ENCODE measurements around the gene AKAP10.
"Not testable (repeated sequence)": the region's sequence is repeated elsewhere in the genome, so short reads cannot be mapped to it uniquely, and the experiment has no call there.

The AKAP10 gene

GRCh38 chr17:19992803-19993713 lies 15.4 kb upstream of the AKAP10 start:
- ATAC-seq (replicated peaks): peak; percentile 98 to 99
- Mint-ChIP-seq H3K36me3 (no peaks in the 10 kb centered on the region), H3K4me3 (peak overlapping the region in 1 of 2 donors; percentile 68), H3K4me1 (peaks cover 2 to 9% of the 10 kb centered on the region in 2 donors), H3K27ac (no peak overlapping the region), H3K27me3 (peaks cover 24 to 43% of the 10 kb centered on the region in 2 donors), H3K9me3 (no peaks in the 10 kb centered on the region)
- DNase-seq: peak; percentile 52

DNA sequence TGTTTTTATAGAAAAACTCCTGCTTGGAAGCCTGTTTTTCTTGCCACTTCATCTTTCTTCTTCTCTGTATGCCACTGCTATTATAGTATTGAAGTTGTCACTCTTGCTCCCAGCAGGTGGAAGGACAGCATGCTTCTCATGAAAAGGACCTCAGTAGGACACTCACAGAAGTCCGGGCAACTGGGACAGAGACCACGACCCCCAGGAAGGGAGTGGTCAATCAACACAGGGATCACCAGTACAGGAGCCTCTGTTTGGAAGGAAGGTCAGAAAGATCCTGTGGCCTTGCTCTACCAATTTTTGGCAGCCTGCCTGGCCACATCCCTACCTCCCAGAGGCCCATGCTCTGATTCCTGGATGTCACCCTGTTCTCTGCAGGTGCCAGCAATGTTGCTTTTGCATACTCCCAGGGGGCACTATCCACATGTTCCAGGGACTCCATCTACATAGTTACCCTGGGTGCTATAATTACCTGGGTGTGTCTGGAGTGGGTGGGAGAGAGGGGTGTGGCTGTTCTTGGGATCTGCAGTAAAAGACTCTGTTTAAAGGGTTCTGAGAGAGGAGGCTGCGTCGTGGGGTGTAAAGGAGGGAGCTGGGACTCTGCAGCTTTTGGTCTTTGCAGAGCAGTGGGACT lies 13.7 kb upstream of the AKAP10 start:
- Mint-ChIP-seq H3K27ac (no peak overlapping the region), H3K9me3 (no peaks in the 10 kb centered on the region), H3K36me3 (no peaks in the 10 kb centered on the region), H3K4me3 (no peak overlapping the region), H3K27me3 (peaks cover 17 to 37% of the 10 kb centered on the region in 2 donors), H3K4me1 (peaks cover 2 to 9% of the 10 kb centered on the region in 2 donors)
- no peak for ATAC-seq (replicated peaks)
- no peak for DNase-seq

- no peaks in the 10 kb centered on the region for H3K36me3 Mint-ChIP-seq
- peaks cover 1% of the 10 kb centered on the region in 2 donors for H3K4me1 Mint-ChIP-seq
These were observed 10.3 kb upstream of the AKAP10 start for GRCh38 chr17:19987897-19988296.

DNA sequence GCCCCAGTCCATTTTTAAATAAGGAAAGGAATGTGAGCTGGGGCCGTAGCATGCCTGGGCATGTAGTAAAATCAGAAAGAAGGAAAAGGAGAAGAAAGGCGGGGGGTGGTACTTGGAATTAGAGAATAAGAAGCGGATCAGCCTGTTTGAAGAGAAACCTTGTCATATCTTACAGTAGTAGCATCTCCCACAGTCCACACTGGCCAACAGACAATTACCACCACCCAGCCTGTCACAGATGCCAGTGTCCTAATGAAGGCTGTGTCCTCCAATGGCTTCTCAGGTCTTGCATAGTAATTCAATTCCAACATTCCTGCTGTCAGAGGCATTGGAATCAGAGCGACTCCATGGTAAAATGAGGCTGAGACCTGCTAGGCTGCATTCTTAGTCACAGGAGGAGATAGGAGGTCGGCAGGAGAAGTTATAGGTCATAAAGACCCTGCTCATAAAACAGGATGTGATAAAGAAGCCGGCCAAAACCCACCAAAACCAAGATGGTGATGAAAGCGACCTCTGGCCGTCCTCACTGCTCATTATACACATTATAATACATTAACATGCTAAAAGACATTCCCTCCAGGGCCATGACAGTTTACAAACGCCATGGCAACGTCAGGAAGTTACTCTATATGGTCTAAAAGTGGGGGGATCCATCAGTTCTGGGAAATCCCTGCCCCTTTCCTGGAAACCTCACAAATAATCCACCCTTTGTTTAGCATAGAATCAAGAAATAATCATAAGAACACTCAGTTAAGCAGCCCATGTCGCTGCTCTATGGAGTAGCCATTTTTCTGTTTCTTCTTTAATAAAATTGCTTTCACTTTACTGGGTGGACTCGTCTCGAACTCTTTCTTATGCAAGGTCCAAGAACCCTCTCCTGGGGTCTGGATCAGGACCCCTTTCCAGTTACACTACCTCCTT lies 9.6 kb upstream of the AKAP10 start:
- DNase-seq (no peak), ATAC-seq (replicated peaks) (no peak)
- Mint-ChIP-seq H3K36me3 (no peaks in the 10 kb centered on the region), H3K4me1 (no peaks in the 10 kb centered on the region), H3K27me3 (peaks cover 13 to 31% of the 10 kb centered on the region in 2 donors), H3K4me3 (no peak overlapping the region), H3K27ac (no peak overlapping the region), H3K9me3 (no peaks in the 10 kb centered on the region)

More at GRCh38 chr17:19987897-19988296, 10.3 kb upstream of the AKAP10 start:
- no peak overlapping the region for H3K27ac Mint-ChIP-seq
- ATAC-seq (replicated peaks) (no peak), DNase-seq (no peak)
- no peaks in the 10 kb centered on the region for H3K9me3 Mint-ChIP-seq
- H3K27me3 Mint-ChIP-seq: peaks cover 13 to 31% of the 10 kb centered on the region in 2 donors
- H3K4me3 Mint-ChIP-seq: no peak overlapping the region

DNA sequence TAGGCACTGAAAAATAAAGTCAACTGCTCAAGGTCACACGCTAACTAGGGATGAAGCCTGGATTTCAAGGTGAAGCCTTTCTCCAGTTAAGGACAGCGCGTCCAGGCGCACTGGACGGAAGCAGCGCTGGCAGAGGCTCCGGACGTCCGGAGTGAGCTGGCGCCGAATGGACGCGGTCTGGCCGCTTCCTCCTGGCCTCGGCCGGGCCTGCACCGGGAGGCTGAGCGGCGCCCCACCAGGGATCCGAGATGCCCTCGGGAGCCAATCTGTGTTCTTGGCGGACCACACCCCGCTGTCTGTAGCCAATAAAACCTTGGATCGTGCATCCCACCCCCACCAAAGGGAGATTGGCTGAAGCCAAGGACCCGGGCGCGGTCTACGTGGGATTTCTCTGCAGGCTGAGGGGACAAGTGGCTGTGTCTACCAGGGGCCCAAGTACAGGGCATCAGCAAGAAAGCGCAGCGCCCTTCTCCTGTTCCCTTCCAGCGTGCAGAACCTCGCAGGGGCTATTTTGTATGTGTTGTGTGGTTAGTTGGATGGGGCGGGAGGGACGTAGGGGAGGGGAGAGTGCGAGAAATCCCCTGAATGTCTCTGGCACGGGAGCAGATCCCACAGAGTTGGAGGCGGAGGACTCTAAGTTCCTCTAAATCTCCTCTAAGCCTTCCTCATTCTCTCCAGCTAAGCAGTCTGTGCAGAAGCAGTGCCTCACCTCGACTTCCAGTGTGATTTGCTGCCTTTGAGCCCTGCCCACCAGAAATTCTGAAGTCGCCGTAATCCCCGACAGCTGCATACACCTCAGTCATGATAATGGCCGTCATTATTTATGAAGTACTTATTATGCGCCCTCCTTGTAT lies 2.5 kb upstream of the AKAP10 start:
- Mint-ChIP-seq H3K27ac (no peak overlapping the region), H3K27me3 (no peaks in the 10 kb centered on the region), H3K4me1 (peaks cover 11 to 19% of the 10 kb centered on the region in 2 donors), H3K4me3 (peak overlapping the region in 1 of 2 donors; percentile 47), H3K36me3 (peaks cover 7 to 8% of the 10 kb centered on the region in 2 donors), H3K9me3 (no peaks in the 10 kb centered on the region)
- DNase-seq (no peak), ATAC-seq (replicated peaks) (no peak)

GRCh38 chr17:19978805-19979211 lies 1.2 kb upstream of the AKAP10 start:
- H3K4me3 Mint-ChIP-seq: peak overlapping the region; percentile 97 to 100
- ATAC-seq (replicated peaks): no peak
- no peaks in the 10 kb centered on the region for H3K9me3 Mint-ChIP-seq
- peaks cover 14 to 29% of the 10 kb centered on the region in 2 donors for H3K4me1 Mint-ChIP-seq
- no peaks in the 10 kb centered on the region for H3K27me3 Mint-ChIP-seq
- peak overlapping the region; percentile 100 for H3K27ac Mint-ChIP-seq
- peaks cover 7 to 10% of the 10 kb centered on the region in 2 donors for H3K36me3 Mint-ChIP-seq
- no peak for DNase-seq

DNA sequence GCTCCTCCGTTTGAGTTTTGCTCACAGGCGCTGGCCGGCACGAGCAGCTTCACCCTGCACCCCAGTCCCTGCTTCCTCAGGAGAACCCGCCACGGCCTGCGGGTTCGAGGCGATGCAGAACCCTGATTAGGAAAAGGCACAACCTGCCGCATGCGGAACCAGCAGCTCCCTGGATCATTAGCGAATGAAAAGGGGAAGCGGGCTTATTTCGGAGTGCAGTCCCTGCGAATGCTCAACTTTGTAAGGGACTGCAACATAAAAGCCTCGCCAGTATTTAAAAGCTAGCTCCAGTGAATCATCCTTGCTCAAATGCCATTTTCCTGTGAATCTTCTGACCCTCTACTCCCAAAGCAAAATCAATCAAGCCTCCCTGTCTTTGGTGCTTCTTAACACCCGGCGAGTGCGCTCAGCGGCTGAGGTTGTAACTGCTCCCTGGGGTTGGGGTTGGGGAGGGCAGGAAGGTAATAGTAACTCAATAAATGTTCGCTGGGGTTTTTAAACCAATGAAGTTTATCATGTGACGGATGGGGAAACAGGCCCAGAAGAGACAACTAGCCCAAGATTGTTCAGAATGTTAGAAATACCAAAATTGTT lies 678 bp upstream of the AKAP10 start:
- no peaks in the 10 kb centered on the region for H3K9me3 Mint-ChIP-seq
- H3K4me1 Mint-ChIP-seq: peaks cover 17 to 34% of the 10 kb centered on the region in 2 donors
- ATAC-seq (replicated peaks) (peak; percentile 62), DNase-seq (no peak)
- peak overlapping the region; percentile 97 to 100 for H3K4me3 Mint-ChIP-seq
- peak overlapping the region; percentile 100 for H3K27ac Mint-ChIP-seq
- peaks cover 7 to 14% of the 10 kb centered on the region in 2 donors for H3K36me3 Mint-ChIP-seq
- no peaks in the 10 kb centered on the region for H3K27me3 Mint-ChIP-seq

DNA sequence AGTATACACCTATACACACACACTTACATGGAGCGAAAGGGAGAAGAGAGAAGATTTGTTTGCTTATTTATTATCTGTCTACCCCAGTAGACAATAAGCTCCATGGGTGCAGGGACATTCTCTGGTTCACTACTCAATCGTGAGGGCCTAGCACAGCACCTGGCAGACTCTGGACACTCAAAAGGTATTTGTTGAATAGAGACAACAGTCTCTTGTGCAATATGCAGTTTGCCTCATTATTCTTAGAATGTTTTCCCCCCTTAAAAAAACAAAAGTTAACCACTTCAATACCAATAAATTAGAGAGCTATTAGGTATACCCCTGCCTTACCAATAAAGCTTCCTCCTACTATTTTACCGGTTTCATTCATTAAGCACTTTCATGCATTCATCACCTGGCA lies 2.0 kb downstream of the AKAP10 start:
- Mint-ChIP-seq H3K27ac (no peak overlapping the region), H3K4me3 (peak overlapping the region; percentile 52 to 63), H3K4me1 (peaks cover 20 to 46% of the 10 kb centered on the region in 2 donors), H3K36me3 (peaks cover 19 to 25% of the 10 kb centered on the region in 2 donors), H3K9me3 (no peaks in the 10 kb centered on the region), H3K27me3 (no peaks in the 10 kb centered on the region)
- DNase-seq: no peak
- no peak for ATAC-seq (replicated peaks)

DNA sequence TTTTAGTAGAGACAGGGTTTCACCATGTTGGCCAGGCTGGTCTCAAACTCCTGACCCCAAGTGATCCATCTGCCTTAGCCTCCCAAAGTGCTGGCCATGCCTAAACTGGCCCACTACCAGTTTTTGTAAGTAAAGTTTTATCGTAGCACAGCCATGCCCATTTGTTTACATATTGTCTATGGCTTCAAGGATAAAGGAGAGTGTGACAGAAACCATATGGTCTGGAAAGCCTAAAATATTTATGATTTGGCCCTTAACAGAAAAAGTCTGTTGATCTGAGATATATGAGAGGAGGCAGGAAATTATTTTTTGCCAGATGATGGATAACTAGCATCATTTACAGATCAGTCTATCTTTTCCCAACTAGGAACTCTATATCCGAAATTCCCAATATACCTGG lies 4.5 kb downstream of the AKAP10 start:
- no peak overlapping the region for H3K27ac Mint-ChIP-seq
- peaks cover 19 to 48% of the 10 kb centered on the region in 2 donors for H3K4me1 Mint-ChIP-seq
- H3K36me3 Mint-ChIP-seq: peaks cover 27 to 35% of the 10 kb centered on the region in 2 donors

DNA sequence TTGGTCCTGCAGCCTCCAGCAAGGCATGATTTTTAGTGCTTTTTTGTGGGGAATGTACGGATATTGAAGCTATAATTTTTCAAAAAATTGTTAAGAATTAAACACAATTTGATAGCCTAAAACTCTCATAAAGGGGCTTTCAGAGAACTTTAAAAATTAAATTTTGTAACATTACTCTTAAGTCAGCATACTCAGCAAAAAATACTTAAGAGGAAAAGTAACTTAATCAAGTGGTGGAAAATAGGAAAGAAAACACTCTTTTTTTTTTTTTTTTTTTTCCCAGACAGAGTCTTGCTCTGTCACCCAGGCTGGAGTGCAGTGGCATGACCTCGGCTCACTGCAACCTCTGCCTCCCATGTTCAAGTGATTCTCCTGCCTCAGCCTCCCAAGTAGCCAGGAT lies 14.7 kb downstream of the AKAP10 start:
- ATAC-seq (replicated peaks); H3K27ac Mint-ChIP-seq; H3K4me3 Mint-ChIP-seq; H3K27me3 Mint-ChIP-seq; DNase-seq; H3K9me3 Mint-ChIP-seq: not testable (repeated sequence)
- Mint-ChIP-seq H3K4me1 (peaks cover 13 to 15% of the 10 kb centered on the region in 2 donors), H3K36me3 (peaks cover 15 to 26% of the 10 kb centered on the region in 2 donors)

More for the DNA sequence above, 4.5 kb downstream of the AKAP10 start:
- no peak for DNase-seq
- Mint-ChIP-seq H3K9me3 (no peaks in the 10 kb centered on the region), H3K4me3 (no peak overlapping the region), H3K27me3 (no peaks in the 10 kb centered on the region)
- ATAC-seq (replicated peaks): no peak

- Mint-ChIP-seq H3K27me3 (no peaks in the 10 kb centered on the region), H3K4me1 (peaks cover 11 to 20% of the 10 kb centered on the region in 2 donors), H3K27ac (peak overlapping the region; percentile 77), H3K9me3 (peaks cover 0 to 2% of the 10 kb centered on the region in 2 donors), H3K36me3 (peaks cover 35 to 37% of the 10 kb centered on the region in 2 donors), H3K4me3 (no peak overlapping the region)
- no peak for ATAC-seq (replicated peaks)
- no peak for DNase-seq
These were observed 19.6 kb downstream of the AKAP10 start for GRCh38 chr17:19958023-19958422.

- H3K27me3 Mint-ChIP-seq: no peaks in the 10 kb centered on the region
- H3K27ac Mint-ChIP-seq: no peak overlapping the region
- no peak for ATAC-seq (replicated peaks)
- H3K9me3 Mint-ChIP-seq: peaks cover 0 to 2% of the 10 kb centered on the region in 2 donors
- H3K4me1 Mint-ChIP-seq: peaks cover 11 to 28% of the 10 kb centered on the region in 2 donors
- H3K36me3 Mint-ChIP-seq: peaks cover 45 to 46% of the 10 kb centered on the region in 2 donors
- H3K4me3 Mint-ChIP-seq: no peak overlapping the region
- no peak for DNase-seq
These were observed 22.5 kb downstream of the AKAP10 start for GRCh38 chr17:19955099-19955498.

DNA sequence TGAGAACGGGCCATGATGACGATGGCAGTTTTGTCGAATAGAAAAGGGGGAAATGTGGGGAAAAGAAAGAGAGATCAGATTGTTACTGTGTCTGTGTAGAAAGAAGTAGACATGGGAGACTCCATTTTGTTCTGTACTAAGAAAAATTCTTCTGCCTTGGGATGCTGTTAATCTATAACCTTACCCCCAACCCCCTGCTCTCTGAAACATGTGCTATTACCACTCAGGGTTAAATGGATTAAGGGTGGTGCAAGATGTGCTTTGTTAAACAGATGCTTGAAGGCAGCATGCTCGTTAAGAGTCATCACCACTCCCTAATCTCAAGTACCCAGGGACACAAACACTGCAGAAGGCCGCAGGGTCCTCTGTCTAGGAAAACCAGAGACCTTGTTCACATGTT lies 26.2 kb downstream of the AKAP10 start:
- H3K27me3 Mint-ChIP-seq; H3K4me3 Mint-ChIP-seq; DNase-seq; H3K9me3 Mint-ChIP-seq; ATAC-seq (replicated peaks): not testable (repeated sequence)
- peaks cover 18 to 45% of the 10 kb centered on the region in 2 donors for H3K4me1 Mint-ChIP-seq
- H3K36me3 Mint-ChIP-seq: peaks cover 51 to 54% of the 10 kb centered on the region in 2 donors
- H3K27ac Mint-ChIP-seq: peak overlapping the region; percentile 31

All from stimulated activated naive B cell treated with anti-CD40 and anti-IgM and Interleukin-4, amounts not matched to agents 10 μg/mL and 1 μg/mL and 100 μg/mL, for 72 hours (primary cell).